ENCODE results near the gene CIRBP.

DNA sequence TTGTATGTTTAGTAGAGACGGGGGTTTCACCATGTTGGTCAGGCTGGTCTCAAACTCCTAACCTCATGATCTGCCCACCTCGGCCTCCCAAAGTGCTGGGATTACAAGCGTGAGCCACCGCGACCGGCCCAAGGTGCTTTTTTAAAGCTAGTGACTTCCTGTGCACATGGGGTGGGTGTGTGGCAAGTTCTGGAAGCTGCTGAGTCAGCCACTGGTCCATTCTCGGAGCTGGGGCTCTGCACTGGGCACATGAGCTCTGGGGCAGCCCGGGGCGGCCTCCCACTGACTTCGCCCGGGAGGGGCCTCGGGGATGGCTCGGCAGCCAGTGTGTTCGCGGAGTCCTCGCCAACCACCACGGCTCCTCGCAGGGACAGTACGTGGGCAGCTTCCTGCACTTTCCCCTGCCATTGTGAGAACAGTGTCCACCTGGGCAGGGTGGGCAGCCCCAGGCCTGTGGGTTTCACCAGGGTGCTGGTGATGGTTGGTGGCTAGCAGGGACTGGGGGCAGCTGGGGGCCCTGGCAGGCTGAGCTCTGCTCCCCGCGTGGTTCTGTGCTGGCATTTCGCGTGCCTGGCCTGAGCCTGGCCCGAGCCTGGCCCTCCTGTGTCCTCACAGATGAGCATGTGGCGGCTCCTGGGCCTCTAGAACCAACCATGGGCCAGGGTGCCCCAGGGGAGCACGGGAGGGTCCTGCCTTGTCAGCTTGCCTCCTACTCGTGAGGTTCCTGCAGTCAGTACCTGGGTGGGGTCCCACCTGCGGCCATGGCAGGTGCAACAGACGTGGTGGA, 43.5 kb upstream of the CIRBP start:
- TF ChIP-seq, protein P1, sequence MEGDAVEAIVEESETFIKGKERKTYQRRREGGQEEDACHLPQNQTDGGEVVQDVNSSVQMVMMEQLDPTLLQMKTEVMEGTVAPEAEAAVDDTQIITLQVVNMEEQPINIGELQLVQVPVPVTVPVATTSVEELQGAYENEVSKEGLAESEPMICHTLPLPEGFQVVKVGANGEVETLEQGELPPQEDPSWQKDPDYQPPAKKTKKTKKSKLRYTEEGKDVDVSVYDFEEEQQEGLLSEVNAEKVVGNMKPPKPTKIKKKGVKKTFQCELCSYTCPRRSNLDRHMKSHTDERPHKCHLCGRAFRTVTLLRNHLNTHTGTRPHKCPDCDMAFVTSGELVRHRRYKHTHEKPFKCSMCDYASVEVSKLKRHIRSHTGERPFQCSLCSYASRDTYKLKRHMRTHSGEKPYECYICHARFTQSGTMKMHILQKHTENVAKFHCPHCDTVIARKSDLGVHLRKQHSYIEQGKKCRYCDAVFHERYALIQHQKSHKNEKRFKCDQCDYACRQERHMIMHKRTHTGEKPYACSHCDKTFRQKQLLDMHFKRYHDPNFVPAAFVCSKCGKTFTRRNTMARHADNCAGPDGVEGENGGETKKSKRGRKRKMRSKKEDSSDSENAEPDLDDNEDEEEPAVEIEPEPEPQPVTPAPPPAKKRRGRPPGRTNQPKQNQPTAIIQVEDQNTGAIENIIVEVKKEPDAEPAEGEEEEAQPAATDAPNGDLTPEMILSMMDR (conservative IDR thresholded peaks at IDR 0.05 in 1 of 2, IDR thresholded peaks at IDR 0.05 in 1 of 2; ENCODE audit: low read depth in 1 of 2, low read length in 2 of 2) = no peak
- no peak for TF ChIP-seq EZH2 (IDR thresholded peaks at IDR 0.05; ENCODE audit: low read length, missing control alignments)
